GM21723 (cell line): ENCODE measurements around the gene ITGA2B.
A peak's percentile ranks its signal among the peaks of the same experiment; 100 is the strongest.
"Not testable (repeated sequence)": the region's sequence is repeated elsewhere in the genome, so short reads cannot be mapped to it uniquely, and the experiment has no call there.

Experiments
- ATAC-seq: cut with Tn5 transposase; IDR thresholded peaks from one replicate; pipeline ENCODE4 v1.9.1; 2021; ENCODE audit warnings: mild to moderate bottlenecking, moderate library complexity; ENCODE audit not compliant: unreplicated experiment

The ITGA2B gene

DNA sequence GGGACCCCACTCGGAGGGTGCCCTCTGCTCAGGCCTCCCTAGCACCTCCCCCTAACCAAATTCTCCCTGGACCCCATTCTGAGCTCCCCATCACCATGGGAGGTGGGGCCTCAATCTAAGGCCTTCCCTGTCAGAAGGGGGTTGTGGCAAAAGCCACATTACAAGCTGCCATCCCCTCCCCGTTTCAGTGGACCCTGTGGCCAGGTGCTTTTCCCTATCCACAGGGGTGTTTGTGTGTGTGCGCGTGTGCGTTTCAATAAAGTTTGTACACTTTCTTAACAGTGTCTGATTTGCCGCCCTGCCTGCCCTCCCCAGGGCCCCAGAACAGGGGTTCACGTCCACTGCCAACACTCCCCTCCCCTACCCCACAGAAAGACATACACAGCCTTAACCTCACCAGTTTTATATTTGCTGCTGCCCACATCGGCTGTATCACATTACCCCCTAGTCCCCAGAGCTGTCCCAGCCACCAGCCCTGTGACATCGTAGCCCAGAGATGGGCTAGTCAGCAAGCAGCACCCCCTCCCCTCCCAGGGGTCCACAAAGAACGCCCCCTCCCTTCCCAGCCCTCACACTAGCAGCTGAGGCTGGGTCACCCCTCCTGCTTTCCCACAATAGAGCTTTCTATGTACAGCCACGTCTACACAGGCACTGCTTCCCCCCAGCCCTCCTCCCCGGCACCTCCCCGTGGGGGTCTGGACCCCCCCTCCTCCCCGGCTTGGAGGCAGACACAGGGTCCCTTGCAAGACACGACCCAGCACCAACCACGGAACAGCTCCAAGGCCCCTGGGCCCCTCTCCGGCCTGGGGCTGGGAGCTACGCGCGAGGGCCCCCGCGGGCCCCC, 36.4 kb downstream of the ITGA2B start:
- no peak for ATAC-seq

DNA sequence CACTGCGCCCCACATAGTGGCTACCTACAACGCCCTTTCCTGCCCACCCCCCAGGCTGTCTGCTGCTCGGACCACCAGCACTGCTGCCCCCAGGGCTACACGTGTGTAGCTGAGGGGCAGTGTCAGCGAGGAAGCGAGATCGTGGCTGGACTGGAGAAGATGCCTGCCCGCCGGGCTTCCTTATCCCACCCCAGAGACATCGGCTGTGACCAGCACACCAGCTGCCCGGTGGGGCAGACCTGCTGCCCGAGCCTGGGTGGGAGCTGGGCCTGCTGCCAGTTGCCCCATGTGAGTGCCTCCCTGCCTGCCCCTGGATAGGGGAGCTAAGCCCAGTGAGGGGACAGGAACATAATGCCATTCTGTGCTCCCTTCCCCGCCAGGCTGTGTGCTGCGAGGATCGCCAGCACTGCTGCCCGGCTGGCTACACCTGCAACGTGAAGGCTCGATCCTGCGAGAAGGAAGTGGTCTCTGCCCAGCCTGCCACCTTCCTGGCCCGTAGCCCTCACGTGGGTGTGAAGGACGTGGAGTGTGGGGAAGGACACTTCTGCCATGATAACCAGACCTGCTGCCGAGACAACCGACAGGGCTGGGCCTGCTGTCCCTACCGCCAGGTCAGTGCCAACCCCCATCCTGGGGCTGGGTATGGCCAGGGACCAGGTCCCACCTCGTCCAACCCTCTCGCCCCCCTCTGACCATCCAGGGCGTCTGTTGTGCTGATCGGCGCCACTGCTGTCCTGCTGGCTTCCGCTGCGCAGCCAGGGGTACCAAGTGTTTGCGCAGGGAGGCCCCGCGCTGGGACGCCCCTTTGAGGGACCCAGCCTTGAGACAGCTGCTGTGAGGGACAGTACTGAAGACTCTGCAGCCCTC, 37.3 kb downstream of the ITGA2B start:
- no peak for ATAC-seq

DNA sequence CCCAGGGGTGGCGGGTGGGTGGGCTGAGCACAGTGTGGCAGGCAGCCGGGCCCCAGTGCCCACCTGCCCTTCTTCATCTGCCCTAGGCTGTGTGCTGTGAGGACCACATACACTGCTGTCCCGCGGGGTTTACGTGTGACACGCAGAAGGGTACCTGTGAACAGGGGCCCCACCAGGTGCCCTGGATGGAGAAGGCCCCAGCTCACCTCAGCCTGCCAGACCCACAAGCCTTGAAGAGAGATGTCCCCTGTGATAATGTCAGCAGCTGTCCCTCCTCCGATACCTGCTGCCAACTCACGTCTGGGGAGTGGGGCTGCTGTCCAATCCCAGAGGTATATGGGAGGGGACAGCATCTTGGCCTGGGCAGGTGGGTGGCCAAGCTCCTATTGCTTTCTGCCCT, 38.0 kb downstream of the ITGA2B start:
- ATAC-seq: no peak

DNA sequence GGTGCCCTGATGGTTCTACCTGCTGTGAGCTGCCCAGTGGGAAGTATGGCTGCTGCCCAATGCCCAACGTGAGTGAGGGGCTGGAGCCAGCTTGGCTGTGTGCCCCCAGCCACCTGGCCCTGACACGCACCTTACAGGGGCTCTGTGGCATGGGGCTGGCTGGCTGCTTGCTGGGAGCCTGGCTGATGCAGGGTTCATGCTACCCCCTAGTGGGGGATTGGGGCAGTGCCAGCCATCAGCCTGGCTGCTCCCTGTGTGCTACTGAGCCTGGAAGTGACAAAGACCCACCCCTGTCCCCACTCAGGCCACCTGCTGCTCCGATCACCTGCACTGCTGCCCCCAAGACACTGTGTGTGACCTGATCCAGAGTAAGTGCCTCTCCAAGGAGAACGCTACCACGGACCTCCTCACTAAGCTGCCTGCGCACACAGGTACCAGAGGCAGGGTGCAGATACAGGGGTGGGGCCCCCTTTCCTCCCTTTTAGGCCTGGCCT, 38.7 kb downstream of the ITGA2B start:
- ATAC-seq: no peak

DNA sequence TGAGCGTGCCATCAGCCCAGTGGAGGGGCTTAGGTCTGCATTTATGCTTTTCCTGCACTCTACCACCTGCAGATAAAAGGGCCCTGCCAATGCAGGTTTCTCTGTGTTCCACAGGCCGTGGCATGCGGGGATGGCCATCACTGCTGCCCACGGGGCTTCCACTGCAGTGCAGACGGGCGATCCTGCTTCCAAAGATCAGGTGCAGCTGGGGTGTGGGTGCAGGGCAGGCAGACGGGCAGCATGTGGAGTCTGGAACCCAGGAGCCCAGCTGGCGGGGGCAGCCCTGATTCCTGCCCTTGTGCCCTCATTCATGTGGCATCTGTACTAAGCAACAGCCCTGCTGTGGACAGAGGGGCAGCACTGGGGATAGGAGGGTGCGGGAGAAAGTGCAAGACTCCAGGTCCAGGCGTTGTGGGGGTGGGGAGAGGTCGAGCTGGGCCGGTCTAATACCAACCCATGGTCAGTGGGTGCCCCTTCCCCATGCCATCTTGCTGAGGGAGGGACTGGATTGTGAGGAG, 39.8 kb downstream of the ITGA2B start:
- ATAC-seq: no peak

DNA sequence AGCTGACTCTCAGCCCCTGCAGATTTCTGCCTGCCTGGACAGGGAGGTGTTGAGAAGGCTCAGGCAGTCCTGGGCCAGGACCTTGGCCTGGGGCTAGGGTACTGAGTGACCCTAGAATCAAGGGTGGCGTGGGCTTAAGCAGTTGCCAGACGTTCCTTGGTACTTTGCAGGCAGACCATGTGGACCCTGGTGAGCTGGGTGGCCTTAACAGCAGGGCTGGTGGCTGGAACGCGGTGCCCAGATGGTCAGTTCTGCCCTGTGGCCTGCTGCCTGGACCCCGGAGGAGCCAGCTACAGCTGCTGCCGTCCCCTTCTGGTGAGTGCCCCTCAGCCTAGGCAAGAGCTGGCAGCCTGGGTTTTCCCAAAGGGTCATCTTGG, 40.5 kb downstream of the ITGA2B start:
- no peak for ATAC-seq

DNA sequence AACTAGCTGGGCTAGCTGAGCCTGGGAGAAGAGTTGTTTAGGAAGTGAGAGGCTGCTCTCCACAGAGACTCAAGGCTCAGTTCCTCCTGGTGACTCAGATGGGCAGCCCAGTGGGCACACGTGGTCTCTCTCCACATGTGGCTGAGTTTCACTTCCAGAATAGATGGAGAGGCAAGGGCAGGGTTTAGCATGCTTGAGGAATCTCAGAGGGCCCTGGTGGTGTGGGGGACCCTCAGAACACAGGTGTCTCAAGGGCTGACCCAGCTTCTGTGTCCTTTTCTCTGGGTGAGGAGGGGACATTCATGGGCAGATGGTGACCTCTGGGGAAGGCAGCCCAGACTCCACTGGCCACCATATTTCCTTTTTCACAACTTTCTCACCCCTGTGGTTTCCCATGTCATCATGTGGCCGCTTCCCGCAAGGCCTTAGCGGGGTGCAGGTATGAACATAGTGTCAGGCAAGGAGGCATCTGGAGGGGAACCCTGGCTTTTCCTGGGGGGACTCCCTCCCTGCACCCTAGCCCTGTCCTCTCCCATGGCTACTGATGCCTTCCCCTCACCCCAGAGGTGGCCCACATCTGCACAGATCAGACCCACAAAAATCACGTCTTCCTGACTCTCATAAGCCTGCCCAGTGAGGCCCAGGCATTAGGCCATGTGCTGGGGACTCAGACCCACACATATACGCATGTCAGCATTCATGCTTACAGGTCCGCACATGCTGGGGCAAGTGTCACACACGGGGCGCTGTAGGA, 41.0 kb downstream of the ITGA2B start:
- ATAC-seq: peak; percentile 45

DNA sequence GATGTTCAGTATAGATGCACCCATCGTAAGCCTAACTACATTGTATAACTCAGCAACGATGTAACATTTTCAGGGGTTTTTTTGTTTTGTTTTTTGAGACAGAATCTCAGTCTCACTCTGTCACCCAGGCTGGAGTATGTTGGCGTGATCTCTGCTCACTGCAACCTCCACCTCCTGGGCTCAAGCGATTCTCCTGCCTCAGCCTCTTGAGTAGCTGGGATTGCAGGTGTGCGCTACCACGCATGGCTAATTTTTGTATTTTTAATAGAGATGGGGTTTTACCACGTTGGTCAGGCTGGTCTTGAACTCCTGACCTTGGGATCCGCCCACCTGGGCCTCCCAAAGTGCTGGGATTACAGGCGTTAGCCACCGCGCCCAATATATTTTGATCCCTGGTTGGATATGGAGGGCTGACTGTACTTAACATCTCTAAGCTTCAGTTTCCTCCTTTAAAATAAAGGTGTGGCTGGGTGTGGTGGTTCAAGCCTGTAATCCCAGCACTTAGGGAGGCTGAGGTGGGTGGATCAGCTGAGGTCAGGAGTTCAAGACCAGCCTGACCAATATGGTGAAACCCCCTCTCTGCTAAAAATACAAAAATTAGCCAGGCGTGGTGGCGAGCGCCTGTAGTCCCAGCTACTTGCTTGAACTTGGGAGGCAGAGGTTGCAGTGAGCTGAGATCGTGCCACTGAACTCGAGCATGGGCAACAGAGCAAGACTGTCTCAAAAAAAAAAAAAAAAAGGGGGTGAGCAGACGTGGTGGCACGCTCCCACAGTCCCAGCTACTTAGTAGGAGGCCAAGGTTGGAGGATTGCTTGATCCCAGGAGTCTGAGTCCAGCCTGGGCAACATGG, 42.0 kb downstream of the ITGA2B start:
- not testable (repeated sequence) for ATAC-seq

DNA sequence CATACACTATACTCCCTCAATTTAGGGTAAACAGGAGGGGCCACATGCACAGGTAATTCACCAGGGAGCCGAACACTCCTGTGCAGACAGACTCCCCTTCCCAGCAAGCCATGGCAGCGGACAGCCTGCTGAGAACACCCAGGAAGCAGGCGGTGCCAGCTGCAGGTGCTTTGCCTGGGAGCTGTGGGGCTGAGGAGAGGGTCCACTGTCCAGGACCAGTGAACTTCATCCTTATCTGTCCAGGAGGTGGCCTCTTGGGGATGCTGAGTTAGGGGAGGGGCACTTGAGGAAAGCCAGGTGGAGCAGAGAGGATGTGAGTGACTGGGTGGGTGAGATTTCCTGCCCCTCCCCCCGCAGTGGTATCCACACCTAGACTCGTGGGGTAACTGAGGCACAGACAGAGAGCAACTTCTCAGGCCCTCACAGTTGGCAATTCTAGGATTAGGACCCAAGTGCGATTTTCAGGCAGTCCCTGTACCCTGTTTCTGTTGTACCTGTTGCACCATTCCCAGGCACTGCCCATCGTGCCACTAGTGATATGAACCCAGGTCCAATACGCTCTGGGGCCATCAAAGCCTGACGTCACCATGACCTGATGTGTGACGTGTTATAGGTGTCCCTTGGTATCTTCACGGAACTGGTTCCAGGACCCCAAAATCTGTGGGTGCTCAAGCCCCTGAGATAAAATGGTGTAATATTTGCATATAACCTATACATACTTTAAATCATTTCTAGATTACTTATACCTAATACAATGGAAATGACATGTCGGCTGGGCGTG, 43.2 kb downstream of the ITGA2B start:
- no peak for ATAC-seq

DNA sequence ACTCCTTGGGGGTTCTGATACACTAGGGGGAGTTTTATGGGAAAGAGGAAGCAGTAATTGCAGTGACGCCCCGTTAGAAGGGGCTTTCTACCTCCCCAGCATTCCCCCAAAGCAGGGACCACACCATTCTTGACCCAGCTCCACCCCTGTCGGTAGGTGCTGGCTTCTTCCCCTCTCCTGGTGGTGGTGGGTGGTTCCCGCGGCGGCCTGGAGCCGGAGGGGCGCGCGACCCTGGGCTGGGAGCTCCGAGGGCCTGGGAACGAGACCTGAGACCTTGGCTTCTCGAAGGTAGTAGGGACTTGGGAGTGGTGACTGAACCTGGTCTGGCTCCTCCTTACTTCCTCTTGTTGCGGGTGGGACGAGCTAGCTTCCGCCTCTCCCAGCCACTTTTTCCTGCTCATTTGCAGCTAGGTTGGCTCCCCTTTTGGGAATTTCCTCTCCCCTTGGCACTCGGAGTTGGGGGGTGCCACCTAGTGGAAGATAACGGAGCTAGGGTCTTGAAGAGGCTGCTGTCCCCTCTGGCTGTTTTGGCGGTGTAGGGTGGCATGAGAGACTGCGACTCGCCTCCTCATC, 43.9 kb downstream of the ITGA2B start:
- no peak for ATAC-seq

DNA sequence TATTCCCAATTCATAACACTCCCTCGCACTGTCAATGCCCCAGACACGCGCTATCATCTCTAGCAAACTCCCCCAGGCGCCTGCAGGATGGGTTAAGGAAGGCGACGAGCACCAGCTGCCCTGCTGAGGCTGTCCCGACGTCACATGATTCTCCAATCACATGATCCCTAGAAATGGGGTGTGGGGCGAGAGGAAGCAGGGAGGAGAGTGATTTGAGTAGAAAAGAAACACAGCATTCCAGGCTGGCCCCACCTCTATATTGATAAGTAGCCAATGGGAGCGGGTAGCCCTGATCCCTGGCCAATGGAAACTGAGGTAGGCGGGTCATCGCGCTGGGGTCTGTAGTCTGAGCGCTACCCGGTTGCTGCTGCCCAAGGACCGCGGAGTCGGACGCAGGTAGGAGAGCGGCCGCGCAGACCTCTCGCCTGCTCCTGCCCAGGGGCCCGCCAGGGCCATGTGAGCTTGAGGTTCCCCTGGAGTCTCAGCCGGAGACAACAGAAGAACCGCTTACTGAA, 44.5 kb downstream of the ITGA2B start, which contains the start of gene GRN:
Gene GRN, plus strand, starts transcription at position 364 of the 515 bp plus-strand sequence. CDS start 3,863 bp downstream, outside the sequence.
- ATAC-seq: peak; percentile 54

DNA sequence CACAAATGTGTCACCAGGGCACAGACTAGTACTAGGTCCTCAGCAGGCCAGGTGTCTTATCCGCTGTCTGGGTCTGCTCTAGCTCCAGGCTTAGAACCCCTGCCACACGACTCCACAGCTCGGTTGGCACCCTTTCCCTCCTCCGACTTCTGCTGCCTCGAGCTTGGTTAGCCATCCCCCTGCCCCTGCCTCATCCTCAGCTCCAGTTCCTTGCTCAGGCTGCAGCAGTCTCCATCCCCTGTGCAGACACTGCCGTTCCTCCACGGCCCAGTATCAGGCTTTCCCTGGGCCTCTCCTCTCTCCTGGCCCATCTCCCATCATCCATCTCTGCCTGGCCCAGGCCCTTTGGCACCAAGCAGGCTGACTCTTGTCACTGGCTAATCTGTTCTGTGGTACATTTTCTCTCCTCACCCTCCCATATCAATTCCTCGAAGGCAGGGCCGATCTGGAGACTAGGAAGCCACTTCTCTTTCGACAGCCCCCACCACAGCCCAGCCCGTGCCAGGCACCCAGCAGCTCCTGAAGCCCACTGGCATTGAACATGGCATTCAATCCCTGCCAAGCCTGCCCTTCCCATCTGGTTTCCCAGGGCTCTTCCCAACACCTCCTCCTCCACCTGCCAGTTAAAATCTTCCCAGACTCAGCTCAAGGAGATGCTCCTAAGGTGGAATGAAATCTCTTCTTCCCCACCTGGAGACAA, 45.8 kb downstream of the ITGA2B start:
- ATAC-seq: no peak

DNA sequence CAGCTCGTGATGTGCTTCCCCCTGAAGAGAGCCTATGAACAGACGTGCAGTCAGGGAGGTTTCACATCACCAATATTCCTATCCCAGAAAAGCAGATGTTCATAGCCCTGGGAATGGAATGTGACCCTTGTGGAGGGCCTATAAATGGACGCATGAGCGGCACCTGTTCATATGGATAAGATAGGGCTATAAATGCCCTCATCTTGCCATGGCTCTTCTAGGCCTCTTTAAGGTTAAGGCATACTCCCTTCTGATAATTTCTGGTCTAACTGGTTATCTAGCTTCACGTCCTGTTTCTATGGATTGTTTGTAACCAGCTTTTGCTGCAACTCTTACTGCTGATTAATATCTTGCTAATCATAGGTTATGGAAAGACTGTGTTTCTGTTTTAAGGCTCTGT, 48.9 kb downstream of the ITGA2B start:
- ATAC-seq: not testable (repeated sequence)

DNA sequence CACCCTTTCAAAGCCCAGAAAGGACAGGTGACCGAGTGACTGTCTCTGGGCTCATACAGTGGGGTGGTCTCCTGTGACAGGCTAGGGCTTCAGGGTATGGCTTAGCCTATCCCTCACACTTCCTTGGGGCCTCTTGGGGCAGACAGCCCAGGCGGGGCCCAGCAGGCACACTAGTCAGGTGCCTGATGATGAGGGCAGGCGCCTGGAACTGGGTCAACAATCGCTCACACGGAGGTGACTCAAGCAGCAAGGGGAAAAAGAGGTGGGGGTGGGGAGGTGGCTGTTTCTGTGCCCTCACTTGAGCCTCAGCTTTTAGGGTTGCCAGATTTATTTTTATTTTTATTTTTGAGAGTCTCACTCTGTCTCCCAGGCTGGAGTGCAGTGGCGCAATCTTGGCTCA, 50.7 kb downstream of the ITGA2B start:
- ATAC-seq: no peak

DNA sequence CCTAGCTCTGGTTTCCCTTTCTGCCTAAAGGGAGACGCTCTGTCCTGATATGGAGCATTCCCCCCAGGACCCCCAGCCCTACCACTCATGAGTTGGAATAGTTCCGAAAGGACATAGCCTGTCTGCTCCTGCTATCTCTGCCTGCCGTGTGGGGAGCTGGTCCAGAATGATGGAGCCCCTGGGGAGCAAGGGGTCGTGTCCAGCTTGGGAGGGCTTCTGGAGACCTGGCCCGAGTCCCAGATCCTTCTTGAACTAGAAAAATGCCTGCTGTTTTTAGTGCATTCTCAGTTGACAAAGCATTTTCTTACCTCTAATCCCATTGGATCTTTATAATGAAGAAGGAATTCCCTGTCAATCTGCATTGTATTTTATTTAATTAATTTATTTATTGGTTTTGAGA, 53.5 kb downstream of the ITGA2B start:
- no peak for ATAC-seq

DNA sequence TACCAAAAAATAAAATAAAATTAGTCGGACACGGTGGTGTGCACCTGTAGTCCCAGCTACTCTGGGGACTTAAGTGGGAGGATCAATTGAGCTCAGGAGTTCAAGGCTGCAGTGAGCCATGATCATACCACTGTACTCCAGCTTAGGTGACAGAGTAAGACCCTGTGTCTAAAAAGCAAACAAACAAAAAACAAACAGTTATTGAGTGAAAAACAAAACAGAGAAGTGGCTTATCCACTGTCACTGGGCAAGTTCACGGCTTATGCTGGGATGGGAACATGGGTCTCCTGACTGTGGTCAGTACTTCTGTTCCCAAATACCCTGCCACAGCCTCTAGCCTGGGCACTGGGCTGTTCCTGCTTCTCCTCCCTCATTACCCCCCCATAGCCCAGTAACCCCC, 53.9 kb downstream of the ITGA2B start:
- ATAC-seq: no peak

DNA sequence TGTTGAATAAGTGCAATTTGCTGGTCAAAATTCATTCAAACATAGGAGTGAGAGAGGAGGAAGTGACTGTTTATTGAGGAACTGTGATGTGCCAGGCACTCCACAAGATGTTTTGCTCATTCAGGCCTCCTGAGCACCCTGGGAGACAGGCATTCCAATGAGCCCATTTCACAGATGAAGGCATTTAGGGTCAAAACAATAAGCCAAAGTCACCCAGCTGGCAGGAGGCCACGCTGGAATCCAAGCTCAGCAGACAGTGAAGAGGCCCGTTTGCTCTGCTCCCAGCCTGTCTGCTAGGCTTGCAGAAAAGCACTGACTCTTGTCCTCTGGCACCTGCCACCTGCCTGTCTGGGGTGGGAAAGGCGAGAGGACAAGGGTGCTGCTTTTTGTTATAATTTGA, 54.7 kb downstream of the ITGA2B start:
- no peak for ATAC-seq

DNA sequence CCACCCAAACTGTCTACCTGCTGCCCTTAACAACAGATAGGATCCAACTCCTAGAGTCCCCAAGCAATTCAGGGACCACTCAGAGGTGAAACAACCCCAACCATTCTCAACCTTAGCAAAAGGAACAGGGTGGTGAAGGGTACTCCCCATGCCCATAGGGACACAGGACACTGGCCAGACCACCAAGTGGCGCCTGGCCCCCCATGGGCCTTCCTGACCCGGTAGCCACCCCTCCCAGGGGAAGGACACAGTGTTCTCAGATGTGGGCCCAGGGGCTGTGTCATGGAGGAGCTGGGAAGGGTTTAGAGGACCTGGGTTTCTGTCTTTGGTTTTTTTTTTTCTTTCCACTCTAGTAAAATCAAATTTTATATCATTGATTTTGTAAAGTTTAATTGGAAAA, 55.1 kb downstream of the ITGA2B start:
- no peak for ATAC-seq
